ENCODE measurements around the gene AMHR2.
"Not testable (repeated sequence)": the region's sequence is repeated elsewhere in the genome, so short reads cannot be mapped to it uniquely, and the experiment has no call there.

The AMHR2 gene

DNA sequence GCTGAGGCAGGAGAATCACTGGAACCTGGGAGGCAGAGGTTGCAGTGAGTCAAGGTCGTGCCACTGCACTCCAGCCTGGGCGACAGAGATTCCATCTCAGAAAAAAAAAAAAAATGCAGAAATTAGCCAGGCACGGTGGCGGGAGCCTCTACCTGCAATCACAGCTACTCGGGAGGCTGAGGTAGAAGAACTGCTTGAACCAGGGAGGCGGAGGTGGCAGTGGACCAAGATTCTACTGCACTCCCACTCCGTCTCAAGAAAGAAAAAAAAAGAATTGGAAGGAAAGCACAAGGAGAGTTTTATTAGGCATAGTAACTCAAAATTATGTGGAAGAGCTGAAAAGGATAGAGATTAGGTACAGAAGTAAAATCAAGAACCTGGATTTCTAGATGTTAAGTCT is 20.8 kb upstream of the AMHR2 start:
- Histone ChIP-seq H3K4me2 (ENCODE audit: low read length) (no peak overlapping the region), H3K27me3 (ENCODE audit: insufficient read depth, low read length, poor library complexity) (no peaks in the 10 kb centered on the region), H3K18ac (ENCODE audit: low read length) (no peak overlapping the region), H3K79me1 (ENCODE audit: low read length) (no peaks in the 10 kb centered on the region), H2BK120ac (ENCODE audit: low read depth, low read length) (no peak overlapping the region), H3K23ac (ENCODE audit: low read length) (no peak overlapping the region), H3K9ac (ENCODE audit: low read length) (no peak overlapping the region), H4K5ac (ENCODE audit: low read length) (no peak overlapping the region), H4K8ac (ENCODE audit: low read depth, low read length) (no peak overlapping the region), H3K36me3 (ENCODE audit: control insufficient read depth, insufficient read depth, low read length) (peaks cover 2% of the 10 kb centered on the region), H3K4me3 (ENCODE audit: low read length) (no peak overlapping the region), H3K4me1 (ENCODE audit: control insufficient read depth, low read depth, low read length) (no peaks in the 10 kb centered on the region), H3K27ac (ENCODE audit: low read depth, low read length) (no peak overlapping the region), H2BK5ac (ENCODE audit: low read length) (no peak overlapping the region), H2AK5ac (ENCODE audit: low read length) (no peak overlapping the region), H3K79me2 (ENCODE audit: control insufficient read depth, insufficient read depth, low read length) (no peaks in the 10 kb centered on the region), H2BK15ac (replicated peaks; ENCODE audit: low read depth) (no peak overlapping the region), H3K56ac (ENCODE audit: low read length) (no peak overlapping the region), H3K4ac (ENCODE audit: low read depth, low read length) (no peak overlapping the region)
- no peak for DNase-seq
- WGBS (ENCODE audit: extremely low coverage, insufficient coverage, low lambda C conversion rate): no CpG with 5 or more reads among the region's 7 CpGs

DNA sequence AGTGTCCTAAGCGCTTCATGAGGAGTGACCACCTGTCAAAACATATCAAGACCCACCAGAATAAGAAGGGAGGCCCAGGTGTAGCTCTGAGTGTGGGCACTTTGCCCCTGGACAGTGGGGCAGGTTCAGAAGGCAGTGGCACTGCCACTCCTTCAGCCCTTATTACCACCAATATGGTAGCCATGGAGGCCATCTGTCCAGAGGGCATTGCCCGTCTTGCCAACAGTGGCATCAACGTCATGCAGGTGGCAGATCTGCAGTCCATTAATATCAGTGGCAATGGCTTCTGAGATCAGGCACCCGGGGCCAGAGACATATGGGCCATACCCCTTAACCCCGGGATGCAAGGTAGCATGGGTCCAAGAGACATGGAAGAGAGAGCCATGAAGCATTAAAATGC is 12.7 kb upstream of the AMHR2 start:
- Histone ChIP-seq H3K27ac (ENCODE audit: low read depth, low read length) (no peak overlapping the region), H3K79me1 (ENCODE audit: low read length) (no peaks in the 10 kb centered on the region), H2BK5ac (ENCODE audit: low read length) (no peak overlapping the region), H3K4me2 (ENCODE audit: low read length) (no peak overlapping the region), H3K4me3 (ENCODE audit: low read length) (no peak overlapping the region), H3K79me2 (ENCODE audit: control insufficient read depth, insufficient read depth, low read length) (no peaks in the 10 kb centered on the region), H3K27me3 (ENCODE audit: insufficient read depth, low read length, poor library complexity) (no peaks in the 10 kb centered on the region), H2AK5ac (ENCODE audit: low read length) (no peak overlapping the region), H3K4me1 (ENCODE audit: control insufficient read depth, low read depth, low read length) (peaks cover 6% of the 10 kb centered on the region), H2BK120ac (ENCODE audit: low read depth, low read length) (no peak overlapping the region), H2BK15ac (replicated peaks; ENCODE audit: low read depth) (no peak overlapping the region), H3K56ac (ENCODE audit: low read length) (no peak overlapping the region), H4K5ac (ENCODE audit: low read length) (no peak overlapping the region), H3K36me3 (ENCODE audit: control insufficient read depth, insufficient read depth, low read length) (peaks cover 7% of the 10 kb centered on the region), H3K18ac (ENCODE audit: low read length) (no peak overlapping the region), H3K4ac (ENCODE audit: low read depth, low read length) (no peak overlapping the region), H3K23ac (ENCODE audit: low read length) (no peak overlapping the region), H4K8ac (ENCODE audit: low read depth, low read length) (no peak overlapping the region), H3K9ac (ENCODE audit: low read length) (no peak overlapping the region)
- DNase-seq: no peak
- no CpG with 5 or more reads among the region's 5 CpGs for WGBS (ENCODE audit: extremely low coverage, insufficient coverage, low lambda C conversion rate)

DNA sequence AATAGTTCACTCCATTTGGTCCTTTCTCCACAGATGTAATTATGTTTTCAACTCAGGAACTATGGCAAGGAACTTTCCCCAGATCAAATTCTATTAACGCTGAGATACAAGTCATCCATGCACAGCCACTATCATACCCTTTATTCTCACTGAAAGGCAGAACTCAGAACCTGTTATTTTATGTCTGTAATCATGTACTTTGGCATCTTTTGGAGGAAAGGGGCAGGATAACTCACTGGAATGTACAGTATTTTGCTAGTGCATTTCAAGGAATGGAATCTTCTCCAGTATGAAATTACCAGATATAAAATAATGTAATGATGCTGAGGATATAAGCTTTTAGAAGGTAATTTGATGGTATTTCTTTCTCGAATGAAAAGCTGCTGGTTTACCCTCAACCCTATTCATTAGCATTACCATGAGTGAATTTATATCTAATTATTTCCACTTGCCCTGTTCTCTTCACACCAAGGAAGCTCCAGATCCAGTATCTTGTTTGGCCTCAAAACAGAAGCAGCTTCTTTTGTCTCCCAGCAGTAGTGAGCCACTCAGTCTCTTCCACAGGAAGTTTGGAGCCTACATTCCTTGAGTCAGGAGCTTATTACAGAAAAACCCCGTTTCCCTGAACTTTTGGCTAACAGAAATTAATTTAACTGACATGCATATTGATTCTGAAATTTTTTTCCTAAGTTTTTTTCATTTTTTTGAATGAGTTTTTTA is 10.0 kb upstream of the AMHR2 start:
- H4K8ac ChIP-seq (ENCODE audit: low read depth, low read length): no peak overlapping the region
- H3K4me3 ChIP-seq (ENCODE audit: low read length): no peak overlapping the region

DNA sequence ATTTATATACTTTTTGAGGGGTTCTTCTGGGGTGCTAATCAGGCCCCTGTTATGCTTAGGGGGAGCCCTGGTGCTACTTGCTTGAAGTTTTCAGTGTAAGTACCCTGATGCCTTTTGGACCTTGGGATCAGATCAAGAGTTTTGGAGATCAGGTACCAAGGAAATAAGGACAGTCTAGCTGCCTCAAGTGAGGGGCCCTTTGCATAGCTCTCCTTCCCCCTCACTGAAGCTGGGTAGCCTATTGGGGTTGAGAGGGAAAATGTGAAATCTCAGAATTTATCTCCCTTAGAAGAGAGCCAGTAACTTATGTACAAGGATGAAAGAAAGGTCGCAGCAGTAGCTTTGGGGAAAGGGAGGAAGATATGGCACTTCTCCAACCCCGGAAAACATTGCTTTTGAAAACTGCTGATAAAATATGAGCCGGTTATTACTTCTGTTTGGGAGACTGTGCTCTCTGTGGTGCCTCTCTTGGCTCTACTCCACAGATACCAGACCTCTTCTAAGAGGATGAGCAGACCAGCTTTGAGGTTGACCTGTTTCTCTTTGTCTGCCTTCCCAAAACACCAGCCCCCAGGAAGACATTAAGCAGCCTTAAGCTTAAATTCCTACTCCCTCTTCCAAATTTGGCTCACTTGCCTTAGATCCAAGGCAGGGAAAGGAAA is 8.8 kb upstream of the AMHR2 start:
- Histone ChIP-seq H2BK5ac (ENCODE audit: low read length) (no peak overlapping the region), H4K8ac (ENCODE audit: low read depth, low read length) (no peak overlapping the region), H3K56ac (ENCODE audit: low read length) (no peak overlapping the region), H3K18ac (ENCODE audit: low read length) (no peak overlapping the region), H3K27me3 (ENCODE audit: insufficient read depth, low read length, poor library complexity) (no peaks in the 10 kb centered on the region), H3K4me3 (ENCODE audit: low read length) (no peak overlapping the region), H3K79me1 (ENCODE audit: low read length) (no peaks in the 10 kb centered on the region), H3K9ac (ENCODE audit: low read length) (peak overlapping the region; percentile 0), H3K4ac (ENCODE audit: low read depth, low read length) (no peak overlapping the region), H3K4me1 (ENCODE audit: control insufficient read depth, low read depth, low read length) (peaks cover 6% of the 10 kb centered on the region), H3K27ac (ENCODE audit: low read depth, low read length) (peak overlapping the region; percentile 57), H3K79me2 (ENCODE audit: control insufficient read depth, insufficient read depth, low read length) (no peaks in the 10 kb centered on the region), H2BK15ac (replicated peaks; ENCODE audit: low read depth) (no peak overlapping the region), H3K23ac (ENCODE audit: low read length) (no peak overlapping the region), H3K4me2 (ENCODE audit: low read length) (no peak overlapping the region), H2BK120ac (ENCODE audit: low read depth, low read length) (peak overlapping the region; percentile 18), H2AK5ac (ENCODE audit: low read length) (no peak overlapping the region), H4K5ac (ENCODE audit: low read length) (no peak overlapping the region), H3K36me3 (ENCODE audit: control insufficient read depth, insufficient read depth, low read length) (peaks cover 5% of the 10 kb centered on the region)
- WGBS (ENCODE audit: extremely low coverage, insufficient coverage, low lambda C conversion rate): no CpG with 5 or more reads among the region's 3 CpGs
- peak; percentile 13 for DNase-seq

More for the DNA sequence above, 10.0 kb upstream of the AMHR2 start:
- Histone ChIP-seq H3K9ac (ENCODE audit: low read length) (no peak overlapping the region), H2AK5ac (ENCODE audit: low read length) (no peak overlapping the region), H3K23ac (ENCODE audit: low read length) (no peak overlapping the region), H3K56ac (ENCODE audit: low read length) (no peak overlapping the region), H3K27me3 (ENCODE audit: insufficient read depth, low read length, poor library complexity) (no peaks in the 10 kb centered on the region), H2BK120ac (ENCODE audit: low read depth, low read length) (no peak overlapping the region), H2BK5ac (ENCODE audit: low read length) (no peak overlapping the region), H3K4ac (ENCODE audit: low read depth, low read length) (no peak overlapping the region), H3K4me1 (ENCODE audit: control insufficient read depth, low read depth, low read length) (peaks cover 6% of the 10 kb centered on the region), H3K27ac (ENCODE audit: low read depth, low read length) (no peak overlapping the region), H3K79me2 (ENCODE audit: control insufficient read depth, insufficient read depth, low read length) (no peaks in the 10 kb centered on the region), H3K18ac (ENCODE audit: low read length) (no peak overlapping the region), H3K79me1 (ENCODE audit: low read length) (no peaks in the 10 kb centered on the region), H3K4me2 (ENCODE audit: low read length) (no peak overlapping the region), H4K5ac (ENCODE audit: low read length) (no peak overlapping the region), H3K36me3 (ENCODE audit: control insufficient read depth, insufficient read depth, low read length) (peaks cover 5% of the 10 kb centered on the region), H2BK15ac (replicated peaks; ENCODE audit: low read depth) (no peak overlapping the region)
- DNase-seq: no peak
- no CpG with 5 or more reads among the region's 3 CpGs for WGBS (ENCODE audit: extremely low coverage, insufficient coverage, low lambda C conversion rate)

DNA sequence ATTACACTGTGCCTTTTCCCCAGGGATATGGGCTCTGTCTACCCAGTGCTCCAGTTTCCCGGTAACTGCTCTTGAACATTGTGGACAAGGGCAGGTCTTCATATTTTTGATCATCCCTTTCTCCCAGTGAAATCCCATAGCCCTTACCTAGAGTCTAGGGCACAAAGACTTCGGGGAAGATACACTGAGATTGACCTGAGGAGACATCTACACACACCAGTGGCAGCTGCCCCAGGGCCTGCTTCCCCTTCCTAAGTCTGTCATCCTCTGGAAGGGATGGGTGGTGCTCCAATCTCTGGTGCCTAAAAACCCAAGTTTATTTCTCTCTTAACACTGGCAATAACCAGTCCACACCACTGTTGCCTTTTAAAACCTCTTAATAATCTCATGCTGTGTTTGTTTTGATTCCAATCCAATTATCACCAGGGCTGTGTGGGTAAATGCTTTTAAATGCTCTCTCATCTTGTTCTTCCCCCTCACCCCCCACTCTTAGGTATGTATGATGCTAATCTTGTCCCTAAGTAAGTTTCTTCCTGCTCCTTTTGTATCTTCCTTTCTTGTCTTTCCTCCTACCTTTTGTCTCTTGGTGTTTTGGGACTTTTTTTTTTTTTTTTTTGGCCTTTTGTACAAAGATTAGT is 7.8 kb upstream of the AMHR2 start:
- H3K36me3 ChIP-seq (ENCODE audit: control insufficient read depth, insufficient read depth, low read length); H3K79me2 ChIP-seq (ENCODE audit: control insufficient read depth, insufficient read depth, low read length); H2BK15ac ChIP-seq (replicated peaks; ENCODE audit: low read depth); H3K4me3 ChIP-seq (ENCODE audit: low read length); H3K18ac ChIP-seq (ENCODE audit: low read length); H3K4me1 ChIP-seq (ENCODE audit: control insufficient read depth, low read depth, low read length); H4K8ac ChIP-seq (ENCODE audit: low read depth, low read length); H3K4ac ChIP-seq (ENCODE audit: low read depth, low read length); H3K27me3 ChIP-seq (ENCODE audit: insufficient read depth, low read length, poor library complexity); H2BK120ac ChIP-seq (ENCODE audit: low read depth, low read length); H2BK5ac ChIP-seq (ENCODE audit: low read length); H3K4me2 ChIP-seq (ENCODE audit: low read length); H4K5ac ChIP-seq (ENCODE audit: low read length); H3K23ac ChIP-seq (ENCODE audit: low read length); H3K79me1 ChIP-seq (ENCODE audit: low read length); H2AK5ac ChIP-seq (ENCODE audit: low read length): not testable (repeated sequence)
- peak overlapping the region; percentile 35 for H3K9ac ChIP-seq (ENCODE audit: low read length)
- H3K27ac ChIP-seq (ENCODE audit: low read depth, low read length): peak overlapping the region; percentile 71
- WGBS (ENCODE audit: extremely low coverage, insufficient coverage, low lambda C conversion rate): no CpG with 5 or more reads among the region's 2 CpGs
- peak; percentile 84 for DNase-seq
- peak overlapping the region; percentile 42 for H3K56ac ChIP-seq (ENCODE audit: low read length)

Measured in mesendoderm (in vitro differentiated cells).